Inflammatory macrophage treated with lipopolysaccharide for 4 hours (primary cell): Measurements from ENCODE around the gene CTNNBL1.

Experiments used
- DNase-seq: peaks from one replicate; pipeline ENCODE4 v3.0.0-alpha.2; 2020

The CTNNBL1 gene

DNA sequence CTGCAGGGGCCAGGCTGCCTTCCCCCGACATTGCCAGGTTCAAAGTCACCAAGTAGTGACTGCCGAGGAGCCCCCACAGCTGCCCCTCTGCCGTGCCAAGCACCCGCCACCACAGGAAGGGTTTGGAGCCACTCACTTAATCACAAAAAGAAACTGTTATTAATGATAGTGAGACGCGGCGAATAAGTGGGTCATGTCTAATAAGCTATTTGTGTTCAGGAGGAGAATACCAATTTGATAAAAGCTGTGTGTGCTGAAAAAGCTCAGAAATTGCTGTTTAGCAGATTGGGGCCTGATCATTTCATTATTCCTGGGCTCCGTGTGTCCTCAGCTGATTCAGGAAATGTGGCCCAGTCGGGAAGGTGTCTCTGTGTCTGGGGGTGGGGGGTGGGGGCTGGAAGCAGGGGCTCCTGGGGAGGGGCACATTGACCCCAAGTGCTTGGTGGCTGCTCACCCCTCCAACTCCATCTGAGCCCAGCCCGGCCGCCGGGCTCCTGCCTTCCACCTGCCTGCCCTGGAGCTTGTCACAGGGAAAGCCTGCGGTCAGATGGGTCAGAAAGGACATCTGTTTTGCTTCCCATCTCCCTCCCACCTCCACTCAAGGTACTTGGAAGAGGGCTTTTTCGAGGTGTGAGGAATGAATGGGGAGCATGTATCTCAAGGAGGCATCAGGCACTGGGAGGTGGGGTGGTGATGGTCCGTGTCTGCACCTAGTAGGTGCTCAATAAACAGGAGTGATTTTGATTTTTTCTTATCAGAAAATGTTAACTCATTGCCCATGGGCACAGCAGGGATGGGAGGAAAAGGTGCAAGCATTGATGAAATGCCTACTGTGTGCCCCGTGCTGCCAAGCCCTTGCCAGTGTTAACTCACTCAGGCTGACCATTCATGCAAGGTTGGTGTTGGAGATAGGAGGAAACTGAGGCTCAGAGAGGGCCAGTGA, 212.1 kb downstream of the CTNNBL1 start:
- no peak for DNase-seq

DNA sequence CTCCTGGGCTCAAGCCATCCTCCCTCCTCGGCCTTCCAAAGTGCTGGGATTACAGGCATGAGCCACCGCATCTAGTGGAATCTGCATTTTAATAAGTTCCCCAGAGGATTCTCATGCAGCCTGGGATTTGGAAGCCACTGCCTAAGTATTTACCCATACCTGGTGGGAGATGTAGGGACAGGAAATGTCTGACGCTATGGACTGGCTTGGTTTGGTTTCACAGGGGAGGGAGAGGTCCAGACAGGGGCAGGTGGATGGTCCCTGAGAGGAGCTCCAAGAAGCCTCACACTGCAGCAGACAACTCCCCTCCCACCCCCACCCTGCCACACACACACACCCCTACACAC, 213.5 kb downstream of the CTNNBL1 start:
- no peak for DNase-seq

DNA sequence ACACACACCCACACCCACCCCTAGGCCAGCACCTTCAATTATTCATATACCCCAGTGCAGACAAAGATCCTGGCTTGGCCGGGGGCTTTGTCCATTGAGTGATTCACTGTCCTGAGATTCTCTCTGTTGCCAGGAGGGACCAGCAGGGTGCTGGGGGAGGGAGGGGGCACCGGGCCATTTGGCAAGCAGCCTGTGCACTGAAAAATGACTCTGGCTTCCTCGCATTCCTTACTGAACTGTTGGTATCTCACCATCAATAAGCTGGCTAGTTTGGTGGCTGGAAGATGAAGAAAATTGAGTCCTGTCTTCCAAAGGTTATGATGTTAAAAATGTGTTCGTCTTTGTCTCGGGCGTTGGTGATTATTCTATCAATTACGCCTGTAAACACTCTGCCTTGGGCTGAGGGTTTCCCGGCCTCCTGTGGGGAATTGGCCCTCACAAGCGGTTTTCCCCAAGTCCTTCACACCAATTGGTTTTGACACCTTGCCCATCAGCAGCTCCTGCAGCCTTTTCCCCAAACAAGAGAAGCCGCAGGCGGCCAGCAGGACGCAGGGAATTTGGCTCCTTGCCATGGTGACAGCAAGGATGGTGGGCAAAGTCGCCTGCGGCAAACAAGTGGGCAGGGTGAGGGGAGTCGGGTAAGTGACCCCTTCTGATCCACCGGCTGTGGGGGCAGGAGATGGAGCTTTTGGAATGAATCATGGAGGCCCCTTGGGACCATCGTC, 214.0 kb downstream of the CTNNBL1 start:
- DNase-seq: no peak

DNA sequence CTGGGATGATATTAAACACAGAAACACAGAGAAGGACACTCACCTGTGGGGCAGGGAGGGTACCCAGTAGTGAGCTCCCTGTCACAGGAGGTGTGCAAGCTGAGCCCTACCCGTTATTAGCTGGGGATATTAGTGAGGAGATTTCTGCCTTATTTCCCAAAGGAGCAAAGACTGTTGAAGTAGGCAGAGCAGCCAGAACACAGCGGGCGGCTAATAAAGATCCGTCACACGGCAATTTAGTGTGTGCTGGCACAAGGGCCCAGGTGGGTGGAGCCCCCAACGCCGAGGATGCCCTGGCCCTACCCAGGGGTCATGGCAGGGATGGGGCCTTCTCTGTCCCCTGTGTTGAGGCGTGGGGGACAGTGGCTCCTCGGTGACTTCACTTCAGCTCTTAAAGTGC, 217.4 kb downstream of the CTNNBL1 start:
- DNase-seq: no peak

DNA sequence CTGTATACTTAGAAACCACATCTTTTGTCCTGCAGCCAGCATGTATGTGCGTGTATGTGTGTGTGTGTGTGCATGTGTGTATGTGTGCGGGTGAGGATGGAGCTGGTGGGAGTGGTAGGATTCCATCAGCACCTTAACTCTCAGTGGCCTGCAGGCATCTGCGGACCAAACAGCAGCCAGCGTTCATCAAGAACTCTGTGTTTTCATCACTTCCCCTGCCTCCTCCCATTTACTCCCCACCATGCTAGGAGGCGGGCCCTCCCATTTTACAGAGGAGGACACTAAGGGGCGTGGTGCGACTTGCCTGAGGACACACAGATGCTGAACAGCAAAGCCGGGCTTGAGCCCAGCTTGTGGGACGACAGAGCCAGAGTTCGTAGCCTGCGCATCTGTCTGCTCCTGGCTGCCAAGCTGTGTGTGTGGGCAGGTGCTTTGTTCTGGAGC, 218.0 kb downstream of the CTNNBL1 start:
- DNase-seq: no peak

DNA sequence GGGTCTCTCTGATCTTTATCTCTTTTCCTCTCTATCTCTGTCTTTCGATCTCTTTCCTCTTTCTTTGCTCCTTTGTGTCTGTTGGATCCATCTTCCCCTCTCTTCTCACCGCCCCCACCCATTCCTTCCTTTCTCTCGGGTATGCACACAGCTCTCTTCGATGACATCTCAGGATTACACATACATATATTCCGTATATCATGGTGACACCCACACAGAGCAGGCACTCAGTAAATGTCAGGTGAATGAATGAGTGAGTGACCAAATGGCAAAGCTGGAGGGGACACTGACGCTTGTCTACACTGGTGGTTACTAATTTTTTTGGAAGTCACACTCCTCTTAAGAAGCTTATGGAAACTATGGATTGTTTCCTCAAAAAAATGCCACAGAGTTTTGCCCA, 219.0 kb downstream of the CTNNBL1 start:
- DNase-seq: no peak

DNA sequence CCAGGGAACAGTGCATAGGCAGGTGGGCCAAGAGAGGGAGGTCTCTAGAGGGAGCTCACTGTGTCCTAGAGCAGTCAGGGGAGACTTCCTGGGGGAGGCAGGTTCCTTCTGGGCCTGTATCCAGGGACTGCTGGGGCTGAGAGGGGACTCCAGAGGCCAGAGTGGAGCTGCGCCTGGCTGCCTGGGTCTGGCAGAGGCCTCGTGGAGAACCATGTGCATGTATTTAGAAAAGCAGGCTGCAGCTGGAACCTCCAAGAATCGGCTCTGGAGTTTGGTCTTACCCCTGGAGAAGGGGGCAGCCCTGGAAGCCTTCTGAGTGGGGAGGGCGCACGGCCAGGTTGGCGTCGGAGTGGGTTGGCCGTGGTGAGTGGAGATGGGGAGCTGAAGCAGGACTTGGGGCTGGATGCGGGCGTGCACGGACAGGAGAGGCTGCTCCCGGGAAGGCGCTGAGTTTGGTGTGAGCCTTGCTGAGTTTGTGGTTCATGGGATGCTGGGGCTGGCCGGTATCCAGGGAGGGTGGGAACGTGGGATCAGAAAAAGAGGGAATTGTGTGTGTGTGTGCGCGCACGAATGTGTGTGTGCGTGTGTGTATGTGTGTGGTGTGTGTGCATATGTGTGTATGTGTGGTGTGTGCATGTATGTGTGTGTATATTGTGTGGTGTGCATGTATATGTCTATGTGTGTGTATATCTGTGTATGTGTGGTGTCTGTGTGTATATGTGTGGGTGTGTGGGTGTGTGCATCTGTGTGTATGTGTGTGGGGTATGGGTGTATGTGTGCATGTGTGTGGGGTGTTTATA, 219.9 kb downstream of the CTNNBL1 start:
- no peak for DNase-seq

DNA sequence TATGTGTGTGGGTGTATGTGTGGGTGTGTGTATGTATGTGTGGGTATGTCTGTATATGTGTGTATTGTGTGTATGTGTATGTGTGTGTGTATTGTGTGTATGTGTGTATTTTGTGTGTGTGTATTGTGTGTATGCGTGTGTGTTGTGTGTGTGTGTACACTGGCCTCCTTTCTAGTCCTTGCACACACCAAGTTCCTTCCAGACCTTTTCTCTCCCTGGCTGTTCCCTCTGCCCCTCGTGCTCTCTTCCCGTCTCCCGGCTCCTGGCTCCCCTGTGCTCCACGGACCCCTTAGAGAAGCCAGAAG, 220.5 kb downstream of the CTNNBL1 start:
- DNase-seq: no peak

DNA sequence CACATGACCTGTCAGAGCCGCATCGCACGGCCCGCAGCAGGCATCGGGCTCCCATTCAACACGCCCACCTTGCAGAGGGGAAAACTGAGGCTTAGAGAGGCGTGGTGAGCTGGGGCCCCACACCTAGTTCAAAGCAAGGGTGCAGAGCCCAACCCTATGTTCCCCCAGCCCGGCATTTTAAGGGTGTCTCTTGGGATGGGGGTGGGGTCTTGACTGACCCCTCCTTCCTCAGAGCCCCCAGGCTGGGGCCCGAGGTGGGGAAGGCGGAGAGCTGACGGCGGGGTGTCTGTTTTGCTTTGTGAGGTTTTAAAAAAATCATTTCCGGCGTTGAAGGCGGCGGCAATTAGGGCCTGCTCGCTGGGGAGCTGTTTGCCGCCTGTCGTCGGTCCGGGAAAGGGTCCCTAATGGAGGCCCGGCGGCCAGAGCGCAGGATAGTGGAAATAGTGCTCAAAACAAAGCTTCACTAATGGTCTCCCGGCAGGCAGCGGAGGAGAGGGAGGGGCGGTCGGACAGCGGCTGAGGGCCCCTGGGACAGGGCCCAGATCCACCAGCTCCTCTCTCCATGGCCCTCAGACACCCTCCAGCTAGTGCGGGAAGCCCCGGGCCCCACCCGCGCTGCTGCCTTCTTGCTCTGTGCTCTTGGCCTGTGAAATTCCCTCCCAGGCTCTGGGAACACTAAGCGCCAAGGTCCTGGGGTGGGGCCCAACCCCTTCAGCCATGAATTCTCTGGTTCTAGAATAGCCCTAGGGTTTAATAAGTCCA, 221.0 kb downstream of the CTNNBL1 start:
- DNase-seq: no peak

DNA sequence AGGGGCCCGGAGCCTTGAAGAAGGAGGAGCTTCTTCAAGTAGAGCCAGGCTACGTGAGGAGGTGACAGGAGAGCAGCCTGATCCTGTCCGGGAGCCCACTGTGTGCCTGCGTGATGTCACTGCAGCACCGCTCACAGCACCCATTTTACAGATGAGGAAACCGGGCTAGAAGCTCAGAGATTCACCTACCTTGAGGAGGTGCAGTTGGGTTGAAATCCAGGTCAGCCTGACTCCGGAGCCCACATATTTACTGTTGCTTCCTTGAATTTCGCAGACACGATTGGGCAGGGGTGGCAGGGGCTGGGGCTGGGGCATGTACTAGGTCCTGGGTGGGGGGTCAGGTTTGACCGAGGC, 221.6 kb downstream of the CTNNBL1 start:
- DNase-seq: no peak

DNA sequence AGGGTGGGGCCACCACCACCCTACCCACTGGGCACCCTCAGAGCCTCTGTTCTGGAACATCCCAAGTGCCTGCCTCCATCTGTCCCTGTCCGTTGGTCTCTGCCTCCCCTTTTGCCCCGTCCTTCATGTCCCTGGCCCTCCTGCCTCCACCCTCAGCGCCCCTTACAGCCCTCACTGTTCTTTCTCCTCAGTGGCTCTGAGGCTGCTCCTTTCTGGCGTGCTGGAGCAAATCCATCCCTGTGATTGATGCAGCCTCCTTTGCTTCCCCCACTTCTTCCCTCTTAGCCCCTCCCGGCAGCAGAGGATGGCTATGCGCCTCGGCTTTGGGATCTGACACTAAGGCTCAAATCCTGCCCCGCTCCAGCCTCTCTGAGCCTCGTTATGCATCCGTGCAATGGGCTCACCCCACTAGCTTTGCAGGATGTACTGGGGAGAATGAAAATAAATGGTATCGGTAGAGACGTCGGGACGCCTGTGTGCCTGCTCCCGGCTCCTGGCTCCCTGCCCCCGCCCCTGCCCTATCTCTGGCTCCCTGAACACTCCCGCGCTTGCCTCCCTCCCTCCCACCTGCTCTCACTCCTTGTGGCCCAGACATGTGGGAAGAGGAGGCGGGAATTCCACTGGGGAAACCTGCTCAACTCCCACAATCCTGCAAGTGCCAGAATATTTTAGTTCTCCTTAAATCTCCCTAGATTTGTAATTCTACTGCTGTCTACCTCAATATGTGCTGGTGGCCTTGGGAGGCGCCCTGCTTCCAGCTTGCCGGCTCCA, 222.2 kb downstream of the CTNNBL1 start:
- no peak for DNase-seq

DNA sequence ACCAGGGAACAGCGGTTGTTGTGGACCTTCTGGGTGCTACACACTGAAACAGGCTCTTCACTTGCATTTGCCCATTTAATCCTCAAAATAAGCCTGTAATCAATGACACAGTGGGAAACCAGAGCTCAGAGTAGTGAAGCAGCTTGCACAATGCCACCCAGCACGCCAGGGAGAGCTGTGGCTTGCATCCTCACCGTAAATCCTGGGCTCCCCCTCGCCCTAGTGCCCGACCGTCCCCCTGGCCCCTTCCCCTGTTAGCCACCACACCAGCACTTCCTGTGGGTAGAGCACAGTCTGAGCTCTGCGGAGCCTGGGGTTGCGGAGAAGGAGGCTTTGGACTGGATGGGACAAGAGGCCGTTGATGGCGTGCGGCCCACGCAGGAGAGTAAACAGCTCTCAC, 223.6 kb downstream of the CTNNBL1 start:
- DNase-seq: no peak

DNA sequence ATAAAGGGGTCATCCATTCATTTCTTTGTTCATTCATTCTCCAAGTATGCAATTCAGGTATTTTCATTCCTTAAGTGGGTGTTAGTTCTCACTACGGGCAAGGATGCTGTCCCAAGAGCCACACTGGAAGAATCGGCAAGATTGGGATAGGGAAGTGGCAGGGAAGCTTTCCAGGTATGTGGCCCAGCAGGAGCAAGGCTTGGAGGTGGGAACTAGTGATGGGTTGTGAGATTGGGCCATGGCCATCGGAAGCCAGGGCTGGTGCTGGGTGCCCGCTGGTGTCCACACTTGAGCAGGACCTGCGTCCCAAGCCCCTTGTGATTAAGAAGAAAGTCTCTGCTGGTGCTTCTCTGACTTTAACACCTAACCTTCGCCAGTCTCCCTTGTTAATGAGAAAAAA, 224.2 kb downstream of the CTNNBL1 start:
- DNase-seq: no peak

DNA sequence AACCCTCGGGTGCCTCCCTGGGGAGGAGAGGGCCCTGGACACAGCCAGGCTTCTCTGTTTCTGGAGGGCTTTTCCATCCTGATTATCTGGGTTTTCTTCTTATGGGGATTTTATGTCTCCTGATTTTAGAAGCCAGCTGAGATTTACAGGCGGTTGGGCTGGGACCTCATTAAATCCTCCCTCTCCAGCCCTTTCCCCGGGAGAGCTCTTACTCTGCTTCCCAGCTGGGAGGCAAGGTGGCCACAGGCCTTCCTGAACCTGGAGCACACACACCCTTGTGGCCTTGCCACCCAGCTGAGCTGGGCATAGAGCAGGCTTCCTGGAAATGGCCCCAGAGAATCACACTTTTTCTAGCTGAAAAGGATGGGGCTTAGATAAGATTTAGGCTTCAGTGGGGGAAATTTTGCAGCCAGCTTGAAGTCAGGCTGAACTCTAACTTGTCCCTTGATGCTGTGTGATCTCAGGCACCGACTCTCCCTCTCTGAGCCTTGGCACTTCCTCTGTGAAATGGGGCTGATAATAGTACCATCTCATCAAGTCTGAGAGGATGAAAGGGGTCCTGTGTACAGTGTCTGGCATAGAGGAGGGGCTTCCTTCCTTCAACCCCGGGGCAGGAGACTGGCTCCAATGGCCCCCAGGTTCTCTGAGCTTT, 225.7 kb downstream of the CTNNBL1 start:
- DNase-seq: no peak

DNA sequence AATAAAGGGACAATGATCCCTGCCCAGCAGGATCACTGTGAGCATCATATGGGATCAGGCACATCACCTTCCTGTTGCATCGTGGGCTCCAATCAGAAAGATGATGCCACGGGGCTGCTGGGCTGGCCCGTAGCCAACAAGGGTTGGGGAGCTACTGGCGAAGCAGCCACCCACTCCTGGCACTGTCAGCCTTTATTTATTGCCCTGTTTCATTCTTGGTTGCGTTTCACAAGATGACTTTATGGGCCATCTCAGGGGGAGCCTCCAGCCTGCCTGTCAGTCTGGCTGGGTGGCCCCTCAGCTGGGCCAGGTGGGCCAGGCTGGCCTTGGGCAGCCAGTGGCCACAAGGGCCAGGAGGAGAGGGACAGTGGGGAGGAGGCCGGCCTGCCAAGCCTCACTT, 226.4 kb downstream of the CTNNBL1 start:
- no peak for DNase-seq

DNA sequence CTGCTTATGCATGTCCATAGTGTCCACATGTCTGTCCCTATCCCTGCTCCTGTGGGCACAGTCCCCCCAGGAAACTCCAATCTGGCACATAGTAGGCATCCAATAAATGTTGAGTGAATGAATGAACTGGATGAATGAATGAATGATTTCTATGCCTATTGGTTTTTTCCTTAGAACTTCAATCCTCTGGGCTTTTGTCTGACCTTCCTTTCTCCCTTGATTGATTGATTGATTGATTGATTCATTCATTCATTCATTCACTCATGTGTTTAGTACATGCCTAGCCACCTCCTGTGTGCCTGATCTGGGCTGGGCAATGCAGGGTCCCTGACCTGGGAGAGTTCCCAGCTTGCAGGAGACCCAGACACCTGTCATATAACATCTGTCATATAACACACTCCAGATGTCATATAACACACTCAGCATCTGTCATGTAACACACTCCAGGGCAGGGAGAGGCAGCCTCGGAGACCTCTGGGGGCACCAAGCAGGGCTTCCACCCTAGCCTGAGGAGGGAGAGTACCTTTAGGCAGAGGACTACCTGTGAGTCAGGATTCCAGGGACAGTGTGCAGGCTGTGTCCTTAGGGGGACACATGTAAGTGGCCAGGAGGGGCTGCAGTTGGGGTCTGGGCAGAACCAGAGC, 227.0 kb downstream of the CTNNBL1 start:
- no peak for DNase-seq

DNA sequence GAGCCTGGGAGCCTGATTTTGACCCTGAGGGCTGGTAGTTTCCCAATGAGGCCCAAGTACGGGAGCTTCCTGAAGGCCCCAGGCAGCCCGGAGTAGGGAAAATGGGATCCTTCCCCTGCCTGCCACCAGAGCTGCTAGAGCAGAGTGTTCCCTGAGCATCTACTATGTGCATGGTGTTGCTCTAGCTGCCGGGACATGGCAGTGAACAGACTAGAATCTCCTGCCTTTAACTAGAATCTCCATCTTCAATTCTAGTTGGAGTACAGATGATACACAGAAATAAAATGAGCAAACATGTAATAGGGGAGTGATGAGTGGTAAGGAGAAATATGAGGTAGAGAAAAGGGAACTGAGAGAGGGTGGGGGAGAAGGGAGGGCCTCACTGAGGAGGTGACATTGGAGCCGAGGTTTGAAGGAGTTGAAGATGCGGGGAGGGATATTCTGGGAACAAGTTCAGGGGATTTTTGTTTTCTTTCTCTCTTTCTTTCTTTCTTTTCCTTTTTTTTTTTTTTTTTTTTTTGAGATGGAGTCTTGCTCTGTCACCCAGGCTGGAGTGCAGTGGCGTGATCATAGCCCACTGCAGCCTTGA, 227.6 kb downstream of the CTNNBL1 start:
- peak; percentile 21 for DNase-seq
